Naive thymus-derived CD4-positive, alpha-beta T cell (primary cell): ENCODE data around the gene CTR9. TPM values are rescaled to one million over a fixed set of nuclear protein-coding genes. Genes with fewer than 3 reads are reported as not detected.

Experiments
- ATAC-seq: fragments of 150-1000 bp; cut with Tn5 transposase; 2 replicates; pipeline ENCODE4 v1.10.0; 2021; ENCODE audit warnings: mild to moderate bottlenecking, moderate library complexity
- CTCF ChIA-PET: fragments of 350-600 bp; sonication (Branson Sonifier 250); formaldehyde crosslinking; loops from one replicate; lab custom pipeline; 2021; ENCODE audit warnings: antibody characterized with exemption; lab: Charles Lee
- POLR2A ChIA-PET: fragments of 350-600 bp; sonication (Branson Sonifier 250); formaldehyde crosslinking; loops from one replicate; lab custom pipeline; 2021; ENCODE audit warnings: antibody characterized with exemption, inconsistent platforms; lab: Charles Lee
- DNase-seq, 9 donors: peaks; one replicate each; pipeline versions ENCODE4 v3.0.0 to v3.0.0-alpha.2; 2020 to 2022; ENCODE audit warnings: mixed read lengths in 1 of 9
- H3K27ac ChIP-seq: one replicate; pipeline ENCODE4 v1.7.0; 2013; ENCODE audit warnings: mild to moderate bottlenecking, low read depth, low read length, moderate library complexity
- H3K27me3 ChIP-seq, 2 donors: one replicate each; pipeline ENCODE4 v1.7.0; 2013; ENCODE audit warnings: low read length in 2 of 2, mild to moderate bottlenecking in 2 of 2, moderate library complexity in 2 of 2; ENCODE audit not compliant: control insufficient read depth in 2 of 2, insufficient read depth in 2 of 2
- H3K36me3 ChIP-seq, 3 experiments: 1 replicate in 2 of 3; 2 replicates in 1 of 3; pipeline ENCODE4 v1.7.0; 2013; ENCODE audit warnings: low read length in 3 of 3, mild to moderate bottlenecking in 3 of 3, moderate library complexity in 1 of 3; ENCODE audit not compliant: insufficient read depth in 3 of 3, control insufficient read depth in 2 of 3
- H3K4me1 ChIP-seq, 2 donors: one replicate each; pipeline ENCODE4 v1.7.0; 2013; ENCODE audit warnings: low read length in 2 of 2, mild to moderate bottlenecking in 2 of 2, moderate library complexity in 1 of 2; ENCODE audit not compliant: control insufficient read depth in 2 of 2, insufficient read depth in 2 of 2
- H3K4me3 ChIP-seq: 2 replicates; pipeline ENCODE4 v1.7.0; 2013; ENCODE audit warnings: mild to moderate bottlenecking, low read length
- H3K9me3 ChIP-seq, 3 experiments: 1 replicate in 2 of 3; 2 replicates in 1 of 3; pipeline ENCODE4 v1.7.0; 2013; ENCODE audit warnings: low read length in 3 of 3; ENCODE audit not compliant: control insufficient read depth in 2 of 3
- H3K27ac Mint-ChIP-seq, 9 donors: one replicate each; pipeline ENCODE4 v1.8.0; 2020 to 2022; ENCODE audit warnings: mixed read lengths in 9 of 9, mild to moderate bottlenecking in 8 of 9, moderate library complexity in 5 of 9, inconsistent platforms in 2 of 9
- H3K27me3 Mint-ChIP-seq, 5 donors: one replicate each; pipeline ENCODE4 v1.8.0; 2021 to 2022; ENCODE audit warnings: mixed read lengths in 5 of 5, mild to moderate bottlenecking in 1 of 5
- H3K36me3 Mint-ChIP-seq, 5 donors: one replicate each; pipeline ENCODE4 v1.8.0; 2020 to 2022; ENCODE audit warnings: mixed read lengths in 5 of 5, mild to moderate bottlenecking in 3 of 5, inconsistent platforms in 1 of 5
- H3K4me1 Mint-ChIP-seq, 7 donors: one replicate each; pipeline ENCODE4 v1.8.0; 2020 to 2022; ENCODE audit warnings: mixed read lengths in 7 of 7, mild to moderate bottlenecking in 3 of 7, inconsistent platforms in 1 of 7
- H3K4me3 Mint-ChIP-seq, 10 donors: one replicate each; pipeline ENCODE4 v1.8.0; 2020 to 2022; ENCODE audit warnings: mild to moderate bottlenecking in 10 of 10, mixed read lengths in 10 of 10, moderate library complexity in 6 of 10, inconsistent platforms in 2 of 10
- H3K9me3 Mint-ChIP-seq, 11 donors: one replicate each; pipeline ENCODE4 v1.8.0; 2020 to 2022; ENCODE audit warnings: mixed read lengths in 11 of 11, mild to moderate bottlenecking in 4 of 11, inconsistent platforms in 1 of 11, moderate library complexity in 1 of 11
- intact Hi-C, 2 donors: fragments of 100-400 bp; cut with micrococcal nuclease; formaldehyde crosslinking; loops; one replicate each; pipeline ENCODE4 v1.15.1; 2023
- polyA plus RNA-seq, 2 donors: library from polyadenylated mRNA; unstranded; fragments of 300-500 nt; fragmentation: Illumina TruSeq; gene quantifications; one replicate each; pipeline ENCODE4 v1.2.3, GENCODE V29; 2021
- total RNA-seq, 6 experiments: library from RNA in 5 of 6; stranded (reverse) in 5 of 6; gene quantifications; 1 replicate in 5 of 6; 2 replicates in 1 of 6; pipeline ENCODE4 v1.2.3 and lab custom pipeline; 2021 to 2026

The CTR9 gene
- total and polyA plus RNA-seq, 7 experiments from 2014 or later = 23.8 to 70.3 (median 51.7) TPM

GRCh38 chr11:10780040-10780439 is 29.0 kb downstream of the CTR9 start:
- Mint-ChIP-seq H3K36me3 (peaks cover 4 to 37% (median 20%) of the 10 kb centered on the region in 5 donors), H3K4me3 (no peak overlapping the region), H3K27ac (peak overlapping the region in 2 of 9 donors; percentile 19 to 60), H3K27me3 (no peaks in the 10 kb centered on the region), H3K9me3 (no peaks in the 10 kb centered on the region), H3K4me1 (peaks cover 0 to 1% (median 0%) of the 10 kb centered on the region in 7 donors)
- ATAC-seq (no peak), DNase-seq (no peak)
- H3K27me3 ChIP-seq = no peaks in the 10 kb centered on the region
- intact Hi-C loops = no loop called here
- H3K4me3 ChIP-seq = no peak overlapping the region
- H3K36me3 ChIP-seq = peaks cover 4 to 38% (median 13%) of the 10 kb centered on the region in 3 experiments
- H3K9me3 ChIP-seq = no peaks in the 10 kb centered on the region
- POLR2A ChIA-PET = no interaction called here
- CTCF ChIA-PET = no interaction called here
- H3K4me1 ChIP-seq = no peaks in the 10 kb centered on the region
- no peak overlapping the region for H3K27ac ChIP-seq

- ChIA-PET POLR2A (interaction anchor here (0.7 kb wide), 1 partner anchor 75 kb away, joined by 3 read pairs; no protein-coding TSS in a partner anchor), CTCF (interaction anchor here (1.1 to 1.4 kb wide), 2 partner anchors 9 to 242 kb away, joined by 3 read pairs; no protein-coding TSS in a partner anchor)
- H3K27me3 Mint-ChIP-seq = no peaks in the 10 kb centered on the region
- intact Hi-C loops = no loop called here
- ATAC-seq (no peak), DNase-seq (no peak)
- Histone ChIP-seq H3K4me1 (no peaks in the 10 kb centered on the region), H3K27me3 (no peaks in the 10 kb centered on the region), H3K9me3 (no peaks in the 10 kb centered on the region), H3K36me3 (no peaks in the 10 kb centered on the region), H3K27ac (no peak overlapping the region), H3K4me3 (no peak overlapping the region)
- H3K4me3 Mint-ChIP-seq = no peak overlapping the region
- peaks cover 0 to 3% (median 0%) of the 10 kb centered on the region in 7 donors for H3K4me1 Mint-ChIP-seq
- peaks cover 0 to 7% (median 0%) of the 10 kb centered on the region in 5 donors for H3K36me3 Mint-ChIP-seq
- no peak overlapping the region for H3K27ac Mint-ChIP-seq
- H3K9me3 Mint-ChIP-seq = no peaks in the 10 kb centered on the region
Measured at GRCh38 chr11:10784232-10785145, 33.4 kb downstream of the CTR9 start.

GRCh38 chr11:10785146-10785474 is 34.1 kb downstream of the CTR9 start:
- Mint-ChIP-seq H3K36me3 (peaks cover 0 to under 1% (median 0%) of the 10 kb centered on the region in 5 donors), H3K4me1 (peaks cover 0 to 1% (median 0%) of the 10 kb centered on the region in 7 donors), H3K4me3 (no peak overlapping the region), H3K27me3 (peaks cover 0 to 2% (median 0%) of the 10 kb centered on the region in 5 donors), H3K9me3 (no peaks in the 10 kb centered on the region), H3K27ac (no peak overlapping the region)
- ChIA-PET CTCF (interaction anchor here (1.1 kb wide), 1 partner anchor 241 kb away, joined by 3 read pairs; no protein-coding TSS in a partner anchor), POLR2A (interaction anchor here (0.6 kb wide), 1 partner anchor 87 kb away, joined by 3 read pairs; no protein-coding TSS in a partner anchor)
- no peak for ATAC-seq
- Histone ChIP-seq H3K4me3 (no peak overlapping the region), H3K36me3 (no peaks in the 10 kb centered on the region), H3K27me3 (no peaks in the 10 kb centered on the region), H3K27ac (no peak overlapping the region), H3K4me1 (no peaks in the 10 kb centered on the region), H3K9me3 (no peaks in the 10 kb centered on the region)
- intact Hi-C loops = no loop called here
- no peak for DNase-seq

GRCh38 chr11:10786451-10786850 is 35.4 kb downstream of the CTR9 start:
- Mint-ChIP-seq H3K27me3 (peaks cover 0 to 15% (median 0%) of the 10 kb centered on the region in 5 donors), H3K27ac (no peak overlapping the region), H3K36me3 (no peaks in the 10 kb centered on the region), H3K9me3 (no peaks in the 10 kb centered on the region), H3K4me3 (no peak overlapping the region), H3K4me1 (peaks cover 0 to 1% (median 0%) of the 10 kb centered on the region in 7 donors)
- Histone ChIP-seq H3K27ac (no peak overlapping the region), H3K9me3 (no peaks in the 10 kb centered on the region), H3K27me3 (no peaks in the 10 kb centered on the region), H3K4me3 (no peak overlapping the region), H3K4me1 (no peaks in the 10 kb centered on the region), H3K36me3 (no peaks in the 10 kb centered on the region)
- DNase-seq (no peak), ATAC-seq (peak; percentile 34)
- ChIA-PET CTCF (no interaction called here), POLR2A (no interaction called here)
- intact Hi-C loops = no loop called here

GRCh38 chr11:10792385-10793068 is 41.5 kb downstream of the CTR9 start:
- no peaks in the 10 kb centered on the region for H3K9me3 ChIP-seq
- peaks cover 4 to 20% of the 10 kb centered on the region in 2 donors for H3K4me1 ChIP-seq
- CTCF ChIA-PET = interaction anchor here (0.5 to 3.8 kb wide), 31 partner anchors 9 to 1334 kb away, joined by 3 to 47 read pairs (median 3); partner anchors contain the start of gene EIF4G2
- H3K4me1 Mint-ChIP-seq = peaks cover 15 to 27% (median 24%) of the 10 kb centered on the region in 7 donors
- H3K4me3 ChIP-seq = peak overlapping the region; percentile 40
- H3K27ac ChIP-seq = no peak overlapping the region
- peak overlapping the region in 6 of 10 donors; percentile 1 to 37 (median 16) for H3K4me3 Mint-ChIP-seq
- H3K36me3 ChIP-seq = peaks cover 5 to 15% (median 8%) of the 10 kb centered on the region in 3 experiments
- DNase-seq (peak; percentile 58 to 90 (median 77)), ATAC-seq (peak; percentile 89)
- H3K27me3 Mint-ChIP-seq = peaks cover 0 to 23% (median 8%) of the 10 kb centered on the region in 5 donors
- POLR2A ChIA-PET = interaction anchor here (0.6 to 2.2 kb wide), 8 partner anchors 11 to 229 kb away, joined by 3 to 15 read pairs (median 6); partner anchors contain the start of genes EIF4G2 and ZBED5
- no peaks in the 10 kb centered on the region for H3K9me3 Mint-ChIP-seq
- no peaks in the 10 kb centered on the region for H3K27me3 ChIP-seq
- peak overlapping the region in 2 of 9 donors; percentile 15 to 24 for H3K27ac Mint-ChIP-seq
- peaks cover 0 to 17% (median 15%) of the 10 kb centered on the region in 5 donors for H3K36me3 Mint-ChIP-seq
- intact Hi-C loops = loop anchor here (1.0 to 10.0 kb wide), 8 partner anchors 16 to 995 kb away; partner anchors contain the start of gene EIF4G2 (in 1 of the 2)
